Naive thymus-derived CD4-positive, alpha-beta T cell (primary cell): Measurements from ENCODE around the gene CAMP. TPM values are rescaled to one million over a fixed set of nuclear protein-coding genes. Genes with fewer than 3 reads are reported as not detected.
A peak's percentile ranks its signal among the peaks of the same experiment; 100 is the strongest.

ENCODE experiments used
- ATAC-seq: fragments of 150-1000 bp; cut with Tn5 transposase; 2 replicates; pipeline ENCODE4 v1.10.0; 2021; ENCODE audit warnings: mild to moderate bottlenecking, moderate library complexity
- CTCF ChIA-PET: fragments of 350-600 bp; sonication (Branson Sonifier 250); formaldehyde crosslinking; loops from one replicate; lab custom pipeline; 2021; ENCODE audit warnings: antibody characterized with exemption; lab: Charles Lee
- POLR2A ChIA-PET: fragments of 350-600 bp; sonication (Branson Sonifier 250); formaldehyde crosslinking; loops from one replicate; lab custom pipeline; 2021; ENCODE audit warnings: antibody characterized with exemption, inconsistent platforms; lab: Charles Lee
- DNase-seq, 9 donors: peaks; one replicate each; pipeline versions ENCODE4 v3.0.0 to v3.0.0-alpha.2; 2020 to 2022; ENCODE audit warnings: mixed read lengths in 1 of 9
- H3K27ac ChIP-seq: one replicate; pipeline ENCODE4 v1.7.0; 2013; ENCODE audit warnings: mild to moderate bottlenecking, low read depth, low read length, moderate library complexity
- H3K27me3 ChIP-seq, 2 donors: one replicate each; pipeline ENCODE4 v1.7.0; 2013; ENCODE audit warnings: low read length in 2 of 2, mild to moderate bottlenecking in 2 of 2, moderate library complexity in 2 of 2; ENCODE audit not compliant: control insufficient read depth in 2 of 2, insufficient read depth in 2 of 2
- H3K36me3 ChIP-seq, 3 experiments: 1 replicate in 2 of 3; 2 replicates in 1 of 3; pipeline ENCODE4 v1.7.0; 2013; ENCODE audit warnings: low read length in 3 of 3, mild to moderate bottlenecking in 3 of 3, moderate library complexity in 1 of 3; ENCODE audit not compliant: insufficient read depth in 3 of 3, control insufficient read depth in 2 of 3
- H3K4me1 ChIP-seq, 2 donors: one replicate each; pipeline ENCODE4 v1.7.0; 2013; ENCODE audit warnings: low read length in 2 of 2, mild to moderate bottlenecking in 2 of 2, moderate library complexity in 1 of 2; ENCODE audit not compliant: control insufficient read depth in 2 of 2, insufficient read depth in 2 of 2
- H3K4me3 ChIP-seq: 2 replicates; pipeline ENCODE4 v1.7.0; 2013; ENCODE audit warnings: mild to moderate bottlenecking, low read length
- H3K9me3 ChIP-seq, 3 experiments: 1 replicate in 2 of 3; 2 replicates in 1 of 3; pipeline ENCODE4 v1.7.0; 2013; ENCODE audit warnings: low read length in 3 of 3; ENCODE audit not compliant: control insufficient read depth in 2 of 3
- H3K27ac Mint-ChIP-seq, 9 donors: one replicate each; pipeline ENCODE4 v1.8.0; 2020 to 2022; ENCODE audit warnings: mixed read lengths in 9 of 9, mild to moderate bottlenecking in 8 of 9, moderate library complexity in 5 of 9, inconsistent platforms in 2 of 9
- H3K27me3 Mint-ChIP-seq, 5 donors: one replicate each; pipeline ENCODE4 v1.8.0; 2021 to 2022; ENCODE audit warnings: mixed read lengths in 5 of 5, mild to moderate bottlenecking in 1 of 5
- H3K36me3 Mint-ChIP-seq, 5 donors: one replicate each; pipeline ENCODE4 v1.8.0; 2020 to 2022; ENCODE audit warnings: mixed read lengths in 5 of 5, mild to moderate bottlenecking in 3 of 5, inconsistent platforms in 1 of 5
- H3K4me1 Mint-ChIP-seq, 7 donors: one replicate each; pipeline ENCODE4 v1.8.0; 2020 to 2022; ENCODE audit warnings: mixed read lengths in 7 of 7, mild to moderate bottlenecking in 3 of 7, inconsistent platforms in 1 of 7
- H3K4me3 Mint-ChIP-seq, 10 donors: one replicate each; pipeline ENCODE4 v1.8.0; 2020 to 2022; ENCODE audit warnings: mild to moderate bottlenecking in 10 of 10, mixed read lengths in 10 of 10, moderate library complexity in 6 of 10, inconsistent platforms in 2 of 10
- H3K9me3 Mint-ChIP-seq, 11 donors: one replicate each; pipeline ENCODE4 v1.8.0; 2020 to 2022; ENCODE audit warnings: mixed read lengths in 11 of 11, mild to moderate bottlenecking in 4 of 11, inconsistent platforms in 1 of 11, moderate library complexity in 1 of 11
- intact Hi-C, 2 donors: fragments of 100-400 bp; cut with micrococcal nuclease; formaldehyde crosslinking; loops; one replicate each; pipeline ENCODE4 v1.15.1; 2023
- polyA plus RNA-seq, 2 donors: library from polyadenylated mRNA; unstranded; fragments of 300-500 nt; fragmentation: Illumina TruSeq; gene quantifications; one replicate each; pipeline ENCODE4 v1.2.3, GENCODE V29; 2021
- total RNA-seq, 6 experiments: library from RNA in 5 of 6; stranded (reverse) in 5 of 6; gene quantifications; 1 replicate in 5 of 6; 2 replicates in 1 of 6; pipeline ENCODE4 v1.2.3 and lab custom pipeline; 2021 to 2026

Gene CAMP
- total and polyA plus RNA-seq, 7 experiments from 2014 or later: 0.54 TPM; not detected in 6

GRCh38 chr3:48218537-48218936 lies 4.8 kb upstream of the CAMP start:
- H3K4me3 Mint-ChIP-seq: no peak overlapping the region
- no peaks in the 10 kb centered on the region for H3K27me3 ChIP-seq
- no peak for ATAC-seq
- peaks cover 0 to 4% (median 0%) of the 10 kb centered on the region in 7 donors for H3K4me1 Mint-ChIP-seq
- H3K27me3 Mint-ChIP-seq: peaks cover 0 to 7% (median 0%) of the 10 kb centered on the region in 5 donors
- H3K36me3 Mint-ChIP-seq: no peaks in the 10 kb centered on the region
- no peaks in the 10 kb centered on the region for H3K36me3 ChIP-seq
- no peak overlapping the region for H3K4me3 ChIP-seq
- no peaks in the 10 kb centered on the region for H3K4me1 ChIP-seq
- peak overlapping the region in 1 of 9 donors; percentile 17 for H3K27ac Mint-ChIP-seq
- H3K27ac ChIP-seq: no peak overlapping the region
- peaks cover 0 to 2% (median 0%) of the 10 kb centered on the region in 11 donors for H3K9me3 Mint-ChIP-seq
- DNase-seq: no peak
- H3K9me3 ChIP-seq: no peaks in the 10 kb centered on the region
- intact Hi-C loops: no loop called here
- CTCF ChIA-PET: interaction anchor here (0.6 kb wide), 1 partner anchor 1472 kb away, joined by 3 read pairs; no protein-coding TSS in a partner anchor
- POLR2A ChIA-PET: no interaction called here

DNA sequence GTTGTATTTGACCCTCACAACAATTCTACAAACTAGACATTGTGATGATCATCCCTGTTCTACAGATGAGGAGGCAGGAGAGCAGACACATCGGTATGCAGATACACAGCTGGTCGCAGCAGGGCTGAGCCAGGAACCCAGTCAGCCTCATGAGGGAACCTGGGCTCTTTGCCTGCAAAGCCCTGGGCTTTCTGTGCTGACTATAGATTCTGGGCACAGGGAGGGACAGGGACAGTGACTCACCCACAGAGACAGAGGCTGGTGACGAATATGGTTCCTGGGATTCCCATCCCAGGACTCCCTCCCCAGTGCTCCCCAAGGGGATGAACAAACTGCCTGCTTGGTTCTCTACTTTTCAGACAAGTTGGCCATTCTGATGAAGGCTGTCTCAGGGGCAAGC lies 3.8 kb upstream of the CAMP start:
- Mint-ChIP-seq H3K27me3 (peaks cover 0 to 9% (median 0%) of the 10 kb centered on the region in 5 donors), H3K9me3 (peaks cover 0 to 2% (median 0%) of the 10 kb centered on the region in 11 donors), H3K4me3 (no peak overlapping the region), H3K27ac (no peak overlapping the region), H3K36me3 (no peaks in the 10 kb centered on the region), H3K4me1 (peaks cover 0 to 4% (median 0%) of the 10 kb centered on the region in 7 donors)
- no peak for DNase-seq
- ChIA-PET CTCF (no interaction called here), POLR2A (no interaction called here)
- Histone ChIP-seq H3K36me3 (no peaks in the 10 kb centered on the region), H3K4me3 (no peak overlapping the region), H3K4me1 (no peaks in the 10 kb centered on the region), H3K27me3 (no peaks in the 10 kb centered on the region), H3K9me3 (no peaks in the 10 kb centered on the region), H3K27ac (no peak overlapping the region)
- ATAC-seq: no peak
- intact Hi-C loops: no loop called here

DNA sequence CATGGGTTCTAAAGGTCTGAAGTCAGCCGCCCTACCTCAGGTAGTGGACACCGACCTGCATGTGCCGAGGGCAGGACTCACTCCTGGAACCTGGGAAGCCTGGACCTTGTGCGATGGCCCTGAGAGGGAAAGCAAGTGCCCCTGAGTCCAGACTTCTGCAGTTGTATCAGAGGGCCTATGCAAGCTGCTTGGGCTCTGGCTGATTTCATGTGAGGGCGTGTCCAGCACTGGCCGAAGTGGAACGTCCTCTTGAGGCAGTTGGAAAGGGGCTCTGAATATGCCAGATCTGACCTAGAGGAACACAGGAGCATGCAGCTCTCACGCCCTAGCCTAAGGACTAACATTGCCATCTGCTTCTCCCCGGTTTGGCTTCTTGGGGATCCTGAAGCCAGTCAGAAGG lies 2.5 kb upstream of the CAMP start:
- ATAC-seq (no peak), DNase-seq (no peak)
- CTCF ChIA-PET: no interaction called here
- Mint-ChIP-seq H3K4me3 (no peak overlapping the region), H3K4me1 (peaks cover 0 to 4% (median 0%) of the 10 kb centered on the region in 7 donors), H3K27ac (no peak overlapping the region), H3K36me3 (no peaks in the 10 kb centered on the region), H3K27me3 (peaks cover 0 to 9% (median 4%) of the 10 kb centered on the region in 5 donors), H3K9me3 (peaks cover 0 to 2% (median 0%) of the 10 kb centered on the region in 11 donors)
- H3K27ac ChIP-seq: no peak overlapping the region
- no peaks in the 10 kb centered on the region for H3K9me3 ChIP-seq
- POLR2A ChIA-PET: no interaction called here
- H3K4me3 ChIP-seq: no peak overlapping the region
- H3K36me3 ChIP-seq: no peaks in the 10 kb centered on the region
- intact Hi-C loops: no loop called here
- no peaks in the 10 kb centered on the region for H3K27me3 ChIP-seq
- no peaks in the 10 kb centered on the region for H3K4me1 ChIP-seq

DNA sequence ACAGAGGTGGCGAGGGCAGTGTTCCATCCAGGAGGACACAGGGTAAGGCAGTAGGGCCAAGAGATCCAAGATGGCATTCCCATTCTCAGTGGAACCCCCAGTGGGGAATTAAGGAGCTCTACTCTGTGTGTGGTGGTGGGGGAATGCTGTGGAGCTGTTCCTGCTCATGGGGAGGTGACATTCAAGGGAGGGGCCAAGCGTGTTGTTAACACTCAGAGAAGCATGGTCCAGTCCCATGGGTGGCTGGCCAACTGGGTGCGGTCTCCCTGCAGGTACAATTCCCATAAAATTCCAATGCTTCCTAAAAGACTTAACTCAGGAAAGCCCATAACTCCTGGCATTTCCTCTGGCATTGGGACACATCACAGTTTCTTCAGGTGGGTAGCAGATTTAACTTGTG lies 2.3 kb downstream of the CAMP start:
- peaks cover 0 to 9% (median 4%) of the 10 kb centered on the region in 5 donors for H3K27me3 Mint-ChIP-seq
- ChIA-PET POLR2A (interaction anchor here (0.6 to 0.7 kb wide), 2 partner anchors 18 to 384 kb away, joined by 3 read pairs; partner anchors contain the start of gene UQCRC1), CTCF (no interaction called here)
- Histone ChIP-seq H3K27ac (no peak overlapping the region), H3K4me1 (no peaks in the 10 kb centered on the region), H3K9me3 (no peaks in the 10 kb centered on the region), H3K4me3 (no peak overlapping the region), H3K36me3 (no peaks in the 10 kb centered on the region), H3K27me3 (no peaks in the 10 kb centered on the region)
- no peak overlapping the region for H3K27ac Mint-ChIP-seq
- no peaks in the 10 kb centered on the region for H3K36me3 Mint-ChIP-seq
- H3K9me3 Mint-ChIP-seq: peaks cover 0 to 2% (median 0%) of the 10 kb centered on the region in 11 donors
- DNase-seq (no peak), ATAC-seq (no peak)
- H3K4me3 Mint-ChIP-seq: no peak overlapping the region
- intact Hi-C loops: no loop called here
- H3K4me1 Mint-ChIP-seq: peaks cover 4 to 9% (median 6%) of the 10 kb centered on the region in 7 donors

- DNase-seq: no peak
- Mint-ChIP-seq H3K36me3 (no peaks in the 10 kb centered on the region), H3K27me3 (peaks cover 0 to 12% (median 4%) of the 10 kb centered on the region in 5 donors), H3K27ac (no peak overlapping the region), H3K9me3 (no peaks in the 10 kb centered on the region), H3K4me1 (peaks cover 4 to 9% (median 6%) of the 10 kb centered on the region in 7 donors), H3K4me3 (no peak overlapping the region)
- ATAC-seq: no peak
- POLR2A ChIA-PET: no interaction called here
- Histone ChIP-seq H3K27ac (no peak overlapping the region), H3K36me3 (no peaks in the 10 kb centered on the region), H3K27me3 (no peaks in the 10 kb centered on the region), H3K9me3 (no peaks in the 10 kb centered on the region), H3K4me1 (no peaks in the 10 kb centered on the region), H3K4me3 (no peak overlapping the region)
- intact Hi-C loops: no loop called here
- CTCF ChIA-PET: no interaction called here
Observed at GRCh38 chr3:48226939-48227338, 3.6 kb downstream of the CAMP start.

DNA sequence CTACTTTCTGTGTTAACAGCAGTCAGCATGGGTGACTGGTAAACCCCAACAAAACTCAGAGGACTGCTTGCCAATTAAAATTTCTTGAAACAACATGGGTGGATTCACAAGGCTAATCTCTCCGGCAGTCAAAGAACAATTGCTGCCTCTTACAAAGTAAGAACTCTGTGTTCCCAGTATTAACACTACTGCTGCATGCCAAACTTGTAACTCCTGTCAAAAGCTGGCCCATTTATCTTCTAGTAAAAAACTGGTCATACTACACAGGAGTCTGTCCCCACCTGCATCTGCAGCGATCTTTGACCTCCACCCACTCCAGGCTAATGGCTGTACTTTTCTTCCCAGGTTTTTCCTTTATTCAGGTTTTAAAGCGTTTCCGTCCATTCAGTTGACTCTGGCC lies 8.9 kb downstream of the CAMP start:
- DNase-seq (no peak), ATAC-seq (no peak)
- H3K27ac ChIP-seq: no peak overlapping the region
- no peaks in the 10 kb centered on the region for H3K9me3 ChIP-seq
- Mint-ChIP-seq H3K9me3 (no peaks in the 10 kb centered on the region), H3K4me1 (peaks cover 2 to 8% (median 5%) of the 10 kb centered on the region in 7 donors), H3K4me3 (no peak overlapping the region), H3K27ac (no peak overlapping the region), H3K27me3 (peaks cover 0 to 7% (median 0%) of the 10 kb centered on the region in 5 donors), H3K36me3 (no peaks in the 10 kb centered on the region)
- CTCF ChIA-PET: no interaction called here
- no peak overlapping the region for H3K4me3 ChIP-seq
- POLR2A ChIA-PET: no interaction called here
- no peaks in the 10 kb centered on the region for H3K4me1 ChIP-seq
- H3K27me3 ChIP-seq: no peaks in the 10 kb centered on the region
- H3K36me3 ChIP-seq: no peaks in the 10 kb centered on the region
- intact Hi-C loops: loop anchor here (1.0 to 5.0 kb wide), 7 partner anchors 9 to 375 kb away; partner anchors contain the start of genes UQCRC1 (in 1 of the 2) and ZNF589 (in 1 of the 2)

DNA sequence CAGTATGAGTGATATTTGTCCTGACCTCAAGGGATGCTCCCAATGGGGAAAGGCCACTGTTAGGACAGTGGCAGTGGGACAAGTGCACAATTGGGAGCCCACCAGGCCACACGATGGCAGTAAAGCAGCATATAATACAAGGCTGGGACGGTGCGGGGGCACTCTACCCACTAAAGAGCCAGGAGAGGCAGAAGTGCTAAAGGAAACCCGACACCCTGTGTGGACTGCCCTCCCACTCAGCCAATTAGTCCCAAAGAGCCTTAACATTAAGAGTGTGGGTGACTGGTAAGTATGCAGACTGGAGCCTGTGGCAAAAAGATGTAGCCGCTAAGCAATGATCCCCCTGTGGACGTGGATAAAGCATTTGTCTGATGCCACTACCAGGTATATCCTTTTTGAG lies 9.4 kb downstream of the CAMP start:
- DNase-seq (peak; percentile 21 to 54 (median 44)), ATAC-seq (peak; percentile 92)
- Mint-ChIP-seq H3K9me3 (no peaks in the 10 kb centered on the region), H3K27ac (no peak overlapping the region), H3K4me1 (peaks cover 0 to 6% (median 3%) of the 10 kb centered on the region in 7 donors), H3K36me3 (no peaks in the 10 kb centered on the region), H3K4me3 (no peak overlapping the region), H3K27me3 (peaks cover 0 to 6% (median 0%) of the 10 kb centered on the region in 5 donors)
- Histone ChIP-seq H3K27ac (no peak overlapping the region), H3K36me3 (no peaks in the 10 kb centered on the region), H3K27me3 (no peaks in the 10 kb centered on the region), H3K4me3 (no peak overlapping the region), H3K4me1 (no peaks in the 10 kb centered on the region), H3K9me3 (no peaks in the 10 kb centered on the region)
- intact Hi-C loops: loop anchor here (1.0 to 5.0 kb wide), 7 partner anchors 9 to 375 kb away; partner anchors contain the start of genes UQCRC1 (in 1 of the 2) and ZNF589 (in 1 of the 2)
- POLR2A ChIA-PET: no interaction called here
- CTCF ChIA-PET: no interaction called here
